ENCODE measurements around the gene TMEM39A.

DNA sequence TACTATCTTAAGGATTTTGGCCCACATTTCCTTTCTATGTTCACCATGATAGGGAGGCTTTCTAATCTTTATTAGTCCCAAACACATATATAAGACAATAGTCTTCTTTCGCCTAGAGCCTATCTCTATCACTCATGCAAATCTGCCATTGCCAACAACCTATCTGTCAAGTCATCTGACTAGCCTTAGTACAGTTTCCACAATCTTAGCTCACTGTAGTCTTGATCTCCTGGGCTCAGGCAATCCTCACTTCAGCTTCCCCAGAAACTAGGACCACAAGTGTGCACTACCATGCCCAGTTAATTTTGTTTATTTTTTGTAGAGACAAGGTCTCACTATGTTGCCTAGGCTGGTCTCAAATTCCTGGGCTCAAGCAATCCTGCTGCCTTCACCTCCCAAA, 6.9 kb downstream of the TMEM39A start:
- TF ChIP-seq CTCF (IDR thresholded peaks at IDR 0.05; ENCODE audit: insufficient read depth, low read length) = no peak
- no peak for TF ChIP-seq REST (IDR thresholded peaks at IDR 0.05; ENCODE audit: insufficient replicate concordance, low read depth)
